ENCODE data around the gene GRID2.

DNA sequence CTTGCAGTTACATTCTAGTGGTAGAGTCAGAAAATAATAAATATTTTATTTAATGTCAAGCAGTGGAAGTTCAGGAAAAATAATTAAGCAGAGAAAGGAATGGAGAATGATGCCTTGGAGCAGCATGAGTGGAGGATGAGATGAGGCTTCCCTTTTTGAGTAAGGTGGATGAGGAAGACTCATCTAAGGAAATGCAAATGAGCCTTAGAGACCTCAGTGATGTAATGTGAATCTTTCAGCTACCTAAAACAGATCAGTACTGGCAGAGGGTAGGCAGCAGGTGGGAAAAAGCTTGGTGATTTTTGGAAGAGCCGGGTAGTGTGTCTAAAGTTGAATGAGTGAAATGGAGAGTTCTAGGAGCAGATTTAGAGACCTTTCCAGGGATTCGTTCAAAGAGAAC is 118.2 kb downstream of the GRID2 start:
- TF ChIP-seq, protein P1, sequence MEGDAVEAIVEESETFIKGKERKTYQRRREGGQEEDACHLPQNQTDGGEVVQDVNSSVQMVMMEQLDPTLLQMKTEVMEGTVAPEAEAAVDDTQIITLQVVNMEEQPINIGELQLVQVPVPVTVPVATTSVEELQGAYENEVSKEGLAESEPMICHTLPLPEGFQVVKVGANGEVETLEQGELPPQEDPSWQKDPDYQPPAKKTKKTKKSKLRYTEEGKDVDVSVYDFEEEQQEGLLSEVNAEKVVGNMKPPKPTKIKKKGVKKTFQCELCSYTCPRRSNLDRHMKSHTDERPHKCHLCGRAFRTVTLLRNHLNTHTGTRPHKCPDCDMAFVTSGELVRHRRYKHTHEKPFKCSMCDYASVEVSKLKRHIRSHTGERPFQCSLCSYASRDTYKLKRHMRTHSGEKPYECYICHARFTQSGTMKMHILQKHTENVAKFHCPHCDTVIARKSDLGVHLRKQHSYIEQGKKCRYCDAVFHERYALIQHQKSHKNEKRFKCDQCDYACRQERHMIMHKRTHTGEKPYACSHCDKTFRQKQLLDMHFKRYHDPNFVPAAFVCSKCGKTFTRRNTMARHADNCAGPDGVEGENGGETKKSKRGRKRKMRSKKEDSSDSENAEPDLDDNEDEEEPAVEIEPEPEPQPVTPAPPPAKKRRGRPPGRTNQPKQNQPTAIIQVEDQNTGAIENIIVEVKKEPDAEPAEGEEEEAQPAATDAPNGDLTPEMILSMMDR (IDR thresholded peaks at IDR 0.05): no peak
- no peak for TF ChIP-seq POLR2A (IDR thresholded peaks at IDR 0.05)
